Loucy (cell line): Measurements from ENCODE around the gene DHRSX.
"Not testable (repeated sequence)": the region's sequence is repeated elsewhere in the genome, so short reads cannot be mapped to it uniquely, and the experiment has no call there.

ENCODE experiments used
- CTCF ChIP-seq: fragments of 200-600 bp; sonication (generic); conservative IDR thresholded peaks from 2 replicates; pipeline ENCODE4 v1.5.1; 2014; ENCODE audit warnings: mild to moderate bottlenecking, antibody characterized with exemption, low read length
- EZH2phosphoT487 ChIP-seq: fragments of 200-600 bp; IDR thresholded peaks from 2 replicates; pipeline ENCODE4 v1.6.1; 2018; ENCODE audit warnings: antibody characterized with exemption, mild to moderate bottlenecking, moderate library complexity, borderline replicate concordance

GRCh38 chrX:2350036-2350435, 150.7 kb downstream of the DHRSX start:
- not testable (repeated sequence) for TF ChIP-seq EZH2phosphoT487, CTCF
